Suprapubic skin (tissue), 4 donors: Measurements from ENCODE around the gene CSMD2. TPM values are rescaled to one million over a fixed set of nuclear protein-coding genes. Genes with fewer than 3 reads are reported as not detected.
A peak's percentile ranks its signal among the peaks of the same experiment; 100 is the strongest.

ENCODE experiments used
- DNase-seq, 2 donors: peaks; one replicate each; pipeline ENCODE4 v3.0.0-alpha.2; 2019; ENCODE audit warnings: low spot score in 2 of 2
- H3K27ac ChIP-seq: fragments of 200-600 bp; sonication (generic); one replicate; pipeline ENCODE4 v1.5.1; 2019
- H3K27me3 ChIP-seq: fragments of 200-600 bp; sonication (generic); one replicate; pipeline ENCODE4 v1.5.1; 2019
- H3K36me3 ChIP-seq: fragments of 200-600 bp; sonication (generic); one replicate; pipeline ENCODE4 v1.5.1; 2019
- H3K4me1 ChIP-seq: fragments of 200-600 bp; sonication (generic); one replicate; pipeline ENCODE4 v1.5.1; 2019
- H3K4me3 ChIP-seq: fragments of 200-600 bp; sonication (generic); one replicate; pipeline ENCODE4 v1.5.1; 2019; ENCODE audit warnings: mild to moderate bottlenecking
- H3K9me3 ChIP-seq: fragments of 200-600 bp; sonication (generic); one replicate; pipeline ENCODE4 v1.5.1; 2019
- CTCF ChIP-seq, 2 donors: fragments of 200-600 bp in 1 of 2; fragments of 450-650 bp in 1 of 2; sonication (generic) in 1 of 2; IDR thresholded peaks; one replicate each; pipeline ENCODE4 v1.5.1; 2016 to 2019; ENCODE audit warnings: antibody characterized with exemption in 2 of 2, mild to moderate bottlenecking in 1 of 2, moderate library complexity in 1 of 2
- EP300 ChIP-seq: sonication (generic); formaldehyde crosslinking; IDR thresholded peaks from one replicate; pipeline ENCODE4 v1.6.1; 2017; ENCODE audit warnings: antibody characterized with exemption
- POLR2A ChIP-seq, 2 donors: fragments of 450-650 bp; IDR thresholded peaks; one replicate each; pipeline ENCODE4 v1.6.1; 2017; ENCODE audit warnings: antibody characterized with exemption in 2 of 2, mild to moderate bottlenecking in 2 of 2, moderate library complexity in 2 of 2
- POLR2AphosphoS5 ChIP-seq, 3 donors: sonication (generic); formaldehyde crosslinking; IDR thresholded peaks; one replicate each; pipeline ENCODE4 v1.6.1; 2017; ENCODE audit warnings: antibody characterized with exemption in 3 of 3
- WGBS: methylation state at CpG from one replicate; pipeline ENCODE4 v1.1.5; 2018; 5-methylcytosine and 5-hydroxymethylcytosine counted together
- total RNA-seq, 4 donors: library from RNA; depleted of rRNA; stranded (reverse); fragments of >200 nt; gene quantifications; one replicate each; pipeline ENCODE4 v1.1.0, GENCODE V29; 2016

CSMD2 gene
- total RNA-seq, 4 donors from 2014 or later: 0.08 to 0.55 (median 0.13) TPM

GRCh38 chr1:34166191-34166624 lies 1.2 kb upstream of the CSMD2 start:
- H3K27ac ChIP-seq: no peak overlapping the region
- no peak for TF ChIP-seq CTCF (IDR thresholded peaks at IDR 0.05)
- no peak for TF ChIP-seq POLR2A (IDR thresholded peaks at IDR 0.05)
- no peak for TF ChIP-seq EP300
- no peak for TF ChIP-seq POLR2AphosphoS5 (IDR thresholded peaks at IDR 0.05)
- H3K36me3 ChIP-seq: no peaks in the 10 kb centered on the region
- DNase-seq: no peak
- 2% methylated on average over 26 of the region's 27 CpGs for WGBS
- peaks cover 79% of the 10 kb centered on the region for H3K27me3 ChIP-seq
- peak overlapping the region; percentile 18 for H3K4me3 ChIP-seq
- no peaks in the 10 kb centered on the region for H3K9me3 ChIP-seq
- peaks cover 44% of the 10 kb centered on the region for H3K4me1 ChIP-seq

- Histone ChIP-seq H3K27me3 (peaks cover 73% of the 10 kb centered on the region), H3K4me3 (peak overlapping the region; percentile 53)
- WGBS: 3% methylated on average over 13 of the region's 13 CpGs
Observed at GRCh38 chr1:34165422-34165921, 442 bp upstream of the CSMD2 start.

GRCh38 chr1:34163792-34164731 lies 968 bp downstream of the CSMD2 start:
- peak overlapping the region; percentile 53 for H3K4me3 ChIP-seq
- peaks cover 73% of the 10 kb centered on the region for H3K27me3 ChIP-seq
- no peak for DNase-seq
- no peaks in the 10 kb centered on the region for H3K9me3 ChIP-seq
- peaks cover 44% of the 10 kb centered on the region for H3K4me1 ChIP-seq
- no peaks in the 10 kb centered on the region for H3K36me3 ChIP-seq
- H3K27ac ChIP-seq: no peak overlapping the region
- TF ChIP-seq EP300 (no peak), POLR2A (IDR thresholded peaks at IDR 0.05) (no peak)
- under 1% methylated on average over 26 of the region's 75 CpGs for WGBS

More at GRCh38 chr1:34165422-34165921, 442 bp upstream of the CSMD2 start:
- H3K36me3 ChIP-seq: no peaks in the 10 kb centered on the region
- TF ChIP-seq POLR2AphosphoS5 (IDR thresholded peaks at IDR 0.05) (no peak), EP300 (no peak), CTCF (IDR thresholded peaks at IDR 0.05) (no peak)
- no peak for DNase-seq
- peaks cover 44% of the 10 kb centered on the region for H3K4me1 ChIP-seq
- no peaks in the 10 kb centered on the region for H3K9me3 ChIP-seq
- no peak overlapping the region for H3K27ac ChIP-seq

- H3K9me3 ChIP-seq: no peaks in the 10 kb centered on the region
- H3K4me1 ChIP-seq: peaks cover 44% of the 10 kb centered on the region
- H3K4me3 ChIP-seq: peak overlapping the region; percentile 53
- TF ChIP-seq EP300 (no peak), CTCF (IDR thresholded peaks at IDR 0.05) (peak in 1 of 2 donors; percentile 75), POLR2A (IDR thresholded peaks at IDR 0.05) (no peak)
- no peak for DNase-seq
- H3K36me3 ChIP-seq: no peaks in the 10 kb centered on the region
- WGBS: 5% methylated on average over 36 of the region's 46 CpGs
- no peak overlapping the region for H3K27ac ChIP-seq
- peaks cover 68% of the 10 kb centered on the region for H3K27me3 ChIP-seq
Observed at GRCh38 chr1:34162852-34163766, 1.9 kb downstream of the CSMD2 start.

GRCh38 chr1:34156739-34157138 lies 8.3 kb downstream of the CSMD2 start:
- no peak for TF ChIP-seq EP300
- no peak for TF ChIP-seq POLR2AphosphoS5 (IDR thresholded peaks at IDR 0.05)
- TF ChIP-seq CTCF (IDR thresholded peaks at IDR 0.05): no peak
- TF ChIP-seq POLR2A (IDR thresholded peaks at IDR 0.05): no peak
- DNase-seq: no peak
- H3K4me1 ChIP-seq: no peaks in the 10 kb centered on the region
- H3K27me3 ChIP-seq: peaks cover 12% of the 10 kb centered on the region
- H3K27ac ChIP-seq: no peak overlapping the region
- 86% methylated on average over 3 of the region's 3 CpGs for WGBS
- no peak overlapping the region for H3K4me3 ChIP-seq
- no peaks in the 10 kb centered on the region for H3K36me3 ChIP-seq
- no peaks in the 10 kb centered on the region for H3K9me3 ChIP-seq
